ENCODE measurements around the gene ATP2B2. TPM values are rescaled to one million over a fixed set of nuclear protein-coding genes. Genes with fewer than 3 reads are reported as not detected.
A peak's percentile ranks its signal among the peaks of the same experiment; 100 is the strongest.
"Not testable (repeated sequence)": the region's sequence is repeated elsewhere in the genome, so short reads cannot be mapped to it uniquely, and the experiment has no call there.

ATP2B2 gene
- total RNA-seq, 4 donors from 2014 or later, result 0.86 to 2.2 (median 1.0) TPM; not detected in 1

DNA sequence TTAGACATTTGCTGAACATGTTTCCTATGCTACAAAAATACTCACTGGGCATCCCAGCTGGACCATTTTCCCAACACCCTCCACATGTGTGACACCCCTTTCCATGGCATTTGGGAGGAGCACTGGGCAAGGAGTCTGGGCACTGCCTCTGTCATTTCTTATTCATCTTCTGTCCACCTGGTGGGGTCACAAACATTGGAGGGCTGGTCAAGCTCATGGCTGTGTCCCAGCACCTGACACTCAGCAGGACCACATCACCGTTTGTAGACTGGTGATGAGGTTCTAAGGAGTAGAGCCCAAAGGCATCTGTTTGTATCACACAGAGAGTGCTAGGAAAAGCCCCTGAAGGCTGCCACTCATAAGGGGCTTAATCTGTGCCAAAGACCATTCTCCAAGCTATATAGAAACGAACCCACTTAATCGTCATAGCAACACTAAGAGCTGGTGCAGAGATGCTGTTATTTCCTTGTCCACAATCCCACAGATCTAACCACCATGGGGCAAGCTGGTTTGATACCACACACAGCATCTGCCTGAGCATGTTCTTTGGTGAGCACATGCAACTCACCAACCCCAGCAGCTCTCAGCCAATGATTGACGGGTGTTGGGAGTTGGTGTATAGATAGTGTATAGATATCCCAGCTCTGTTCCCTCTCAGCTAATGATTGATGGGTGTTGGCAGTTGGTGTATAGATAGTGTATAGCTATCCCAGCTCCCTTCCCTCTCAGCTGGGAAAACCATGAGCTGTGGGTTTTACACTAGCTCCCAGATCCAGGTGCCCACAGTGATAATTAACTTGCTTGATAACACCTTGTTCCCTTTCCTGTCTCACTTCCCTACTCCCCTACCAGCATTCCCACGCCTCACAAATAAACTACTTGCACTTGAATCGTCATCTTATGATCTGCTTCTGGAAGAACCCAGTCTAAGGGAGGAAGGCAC, 42.7 kb upstream of the ATP2B2 start:
- peaks cover 3% of the 10 kb centered on the region for H3K27me3 ChIP-seq
- WGBS, result 65% methylated on average over 5 of the region's 6 CpGs
- no peak overlapping the region for H3K27ac ChIP-seq
- TF ChIP-seq, protein P1, sequence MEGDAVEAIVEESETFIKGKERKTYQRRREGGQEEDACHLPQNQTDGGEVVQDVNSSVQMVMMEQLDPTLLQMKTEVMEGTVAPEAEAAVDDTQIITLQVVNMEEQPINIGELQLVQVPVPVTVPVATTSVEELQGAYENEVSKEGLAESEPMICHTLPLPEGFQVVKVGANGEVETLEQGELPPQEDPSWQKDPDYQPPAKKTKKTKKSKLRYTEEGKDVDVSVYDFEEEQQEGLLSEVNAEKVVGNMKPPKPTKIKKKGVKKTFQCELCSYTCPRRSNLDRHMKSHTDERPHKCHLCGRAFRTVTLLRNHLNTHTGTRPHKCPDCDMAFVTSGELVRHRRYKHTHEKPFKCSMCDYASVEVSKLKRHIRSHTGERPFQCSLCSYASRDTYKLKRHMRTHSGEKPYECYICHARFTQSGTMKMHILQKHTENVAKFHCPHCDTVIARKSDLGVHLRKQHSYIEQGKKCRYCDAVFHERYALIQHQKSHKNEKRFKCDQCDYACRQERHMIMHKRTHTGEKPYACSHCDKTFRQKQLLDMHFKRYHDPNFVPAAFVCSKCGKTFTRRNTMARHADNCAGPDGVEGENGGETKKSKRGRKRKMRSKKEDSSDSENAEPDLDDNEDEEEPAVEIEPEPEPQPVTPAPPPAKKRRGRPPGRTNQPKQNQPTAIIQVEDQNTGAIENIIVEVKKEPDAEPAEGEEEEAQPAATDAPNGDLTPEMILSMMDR (IDR thresholded peaks at IDR 0.05), result no peak
- no peak for TF ChIP-seq EP300 (IDR thresholded peaks at IDR 0.05)
- TF ChIP-seq POLR2A (IDR thresholded peaks at IDR 0.05), result no peak
- TF ChIP-seq POLR2AphosphoS5 (IDR thresholded peaks at IDR 0.05), result no peak
- H3K4me3 ChIP-seq, result no peak overlapping the region
- H3K9me3 ChIP-seq, result no peaks in the 10 kb centered on the region
- DNase-seq (ENCODE audit: low spot score in 2 of 2), result peak; percentile 35 to 59
- H3K36me3 ChIP-seq, result no peaks in the 10 kb centered on the region
- peaks cover 18% of the 10 kb centered on the region for H3K4me1 ChIP-seq

DNA sequence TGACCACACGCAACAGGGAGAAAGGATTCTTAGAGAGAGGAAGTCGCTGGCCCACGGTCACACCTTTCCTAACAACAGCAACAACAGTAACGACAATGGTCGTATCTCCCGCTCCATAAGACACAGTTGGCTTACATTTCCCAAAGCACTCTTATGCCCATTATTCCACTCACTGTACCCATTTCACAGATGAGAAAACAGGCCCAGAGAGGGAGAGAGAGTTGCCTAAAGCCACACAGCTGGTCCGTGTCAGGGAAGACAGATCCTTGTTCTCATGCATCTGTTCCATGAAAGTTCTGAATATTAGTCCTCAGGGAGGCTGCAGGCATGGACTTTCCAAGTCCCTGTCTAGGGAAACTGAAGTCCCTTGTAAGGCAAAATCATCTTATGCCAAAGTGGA, 42.0 kb upstream of the ATP2B2 start:
- H3K9me3 ChIP-seq, result no peaks in the 10 kb centered on the region
- peaks cover 16% of the 10 kb centered on the region for H3K4me1 ChIP-seq
- H3K27me3 ChIP-seq, result peaks cover 3% of the 10 kb centered on the region
- no peaks in the 10 kb centered on the region for H3K36me3 ChIP-seq
- DNase-seq (ENCODE audit: low spot score in 2 of 2), result peak in 1 of 2 donors; percentile 18
- WGBS, result 87% methylated on average over 7 of the region's 7 CpGs
- no peak for TF ChIP-seq EP300 (IDR thresholded peaks at IDR 0.05)
- TF ChIP-seq POLR2AphosphoS5 (IDR thresholded peaks at IDR 0.05), result no peak
- TF ChIP-seq POLR2A (IDR thresholded peaks at IDR 0.05), result no peak
- TF ChIP-seq, protein P1 (IDR thresholded peaks at IDR 0.05), result no peak
- no peak overlapping the region for H3K4me3 ChIP-seq
- no peak overlapping the region for H3K27ac ChIP-seq

DNA sequence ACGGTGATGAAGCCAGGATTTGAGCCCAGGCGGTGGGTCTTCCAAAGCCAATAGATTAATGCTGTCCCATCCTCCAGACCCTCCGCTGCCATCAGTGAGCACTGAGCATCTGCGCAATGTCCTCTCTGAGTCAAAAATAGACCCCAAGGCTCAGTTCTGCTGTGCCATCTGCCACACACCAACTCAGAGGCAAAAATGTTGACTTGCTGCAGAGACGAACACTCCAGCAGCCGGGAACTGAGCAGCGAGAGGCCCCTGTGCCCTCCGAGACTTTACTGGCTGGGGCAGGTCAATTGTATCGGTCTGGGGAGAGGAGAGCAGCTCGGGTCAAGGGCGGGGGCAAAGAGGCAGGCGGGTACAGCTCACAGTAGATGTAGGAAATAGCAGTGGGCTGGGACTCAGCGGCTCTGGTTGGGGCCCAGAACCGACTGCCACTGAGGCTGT, 41.5 kb upstream of the ATP2B2 start:
- H3K4me3 ChIP-seq, result no peak overlapping the region
- H3K4me1 ChIP-seq, result peaks cover 11% of the 10 kb centered on the region
- WGBS, result 94% methylated on average over 14 of the region's 14 CpGs
- H3K27ac ChIP-seq, result no peak overlapping the region
- H3K36me3 ChIP-seq, result no peaks in the 10 kb centered on the region
- peaks cover 3% of the 10 kb centered on the region for H3K27me3 ChIP-seq
- peak; percentile 28 to 35 for DNase-seq (ENCODE audit: low spot score in 2 of 2)
- no peak for TF ChIP-seq EP300 (IDR thresholded peaks at IDR 0.05)
- TF ChIP-seq POLR2A (IDR thresholded peaks at IDR 0.05), result no peak
- TF ChIP-seq, protein P1 (IDR thresholded peaks at IDR 0.05), result no peak
- no peak for TF ChIP-seq POLR2AphosphoS5 (IDR thresholded peaks at IDR 0.05)
- peaks cover 3% of the 10 kb centered on the region for H3K9me3 ChIP-seq

DNA sequence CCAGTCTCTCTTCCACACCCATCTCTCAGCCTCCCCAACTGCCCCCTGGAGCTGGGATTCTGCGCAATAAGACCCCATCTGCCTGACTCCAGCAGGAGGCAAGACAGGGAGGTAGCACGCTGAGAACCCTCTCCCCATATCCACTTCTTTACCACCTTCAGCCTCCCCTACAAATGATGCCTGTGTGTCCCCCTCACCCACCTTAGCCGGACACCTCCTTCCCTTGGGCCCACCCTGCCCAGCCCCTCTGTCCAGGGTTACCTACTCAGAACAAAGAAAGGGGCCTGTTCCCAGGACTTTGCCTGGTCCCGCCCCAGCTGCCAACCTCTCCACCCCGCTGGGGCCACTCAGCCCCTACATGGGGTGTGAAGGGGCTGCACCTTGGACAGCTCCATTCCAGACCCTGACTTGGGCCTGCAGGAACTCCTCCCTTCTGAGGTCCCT, 40.8 kb upstream of the ATP2B2 start:
- Histone ChIP-seq H3K27me3 (peaks cover 3% of the 10 kb centered on the region), H3K4me3 (no peak overlapping the region), H3K36me3 (no peaks in the 10 kb centered on the region), H3K9me3 (peaks cover 6% of the 10 kb centered on the region), H3K4me1 (peaks cover 5% of the 10 kb centered on the region), H3K27ac (no peak overlapping the region)
- WGBS, result 66% methylated on average over 5 of the region's 5 CpGs
- DNase-seq (ENCODE audit: low spot score in 2 of 2), result peak; percentile 13 to 35
- no peak for TF ChIP-seq POLR2AphosphoS5 (IDR thresholded peaks at IDR 0.05)
- TF ChIP-seq, protein P1 (IDR thresholded peaks at IDR 0.05), result no peak
- TF ChIP-seq EP300 (IDR thresholded peaks at IDR 0.05), result no peak
- TF ChIP-seq POLR2A (IDR thresholded peaks at IDR 0.05), result no peak

DNA sequence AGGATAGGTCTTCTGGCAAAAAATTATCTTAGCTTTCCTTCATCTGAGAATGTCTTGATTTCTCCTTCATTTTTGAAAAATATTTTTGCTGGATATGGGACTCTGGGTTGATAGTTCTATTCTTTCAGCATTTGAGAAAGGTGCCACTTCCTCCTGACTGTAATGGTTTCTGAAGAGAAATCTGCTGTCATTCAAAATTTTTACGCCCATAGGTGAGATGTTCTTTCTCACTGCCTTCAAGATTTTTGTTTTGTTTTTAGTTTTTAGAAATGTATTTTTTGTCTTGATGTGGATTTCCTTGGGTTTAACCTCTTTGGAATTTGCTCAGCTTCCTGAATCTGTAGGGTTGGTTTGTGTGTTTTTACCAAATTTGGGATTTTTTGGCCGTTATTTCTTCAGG, 37.1 kb upstream of the ATP2B2 start:
- TF ChIP-seq, protein P1 (IDR thresholded peaks at IDR 0.05), result no peak
- no peak for TF ChIP-seq POLR2AphosphoS5 (IDR thresholded peaks at IDR 0.05)
- no peak for TF ChIP-seq EP300 (IDR thresholded peaks at IDR 0.05)
- TF ChIP-seq POLR2A (IDR thresholded peaks at IDR 0.05), result no peak
- H3K9me3 ChIP-seq, result peaks cover 18% of the 10 kb centered on the region
- no peaks in the 10 kb centered on the region for H3K4me1 ChIP-seq
- WGBS, result 79% methylated on average over 2 of the region's 2 CpGs
- no peak for DNase-seq (ENCODE audit: low spot score in 2 of 2)
- no peak overlapping the region for H3K4me3 ChIP-seq
- H3K27ac ChIP-seq, result no peak overlapping the region
- no peaks in the 10 kb centered on the region for H3K36me3 ChIP-seq
- H3K27me3 ChIP-seq, result peaks cover 3% of the 10 kb centered on the region

DNA sequence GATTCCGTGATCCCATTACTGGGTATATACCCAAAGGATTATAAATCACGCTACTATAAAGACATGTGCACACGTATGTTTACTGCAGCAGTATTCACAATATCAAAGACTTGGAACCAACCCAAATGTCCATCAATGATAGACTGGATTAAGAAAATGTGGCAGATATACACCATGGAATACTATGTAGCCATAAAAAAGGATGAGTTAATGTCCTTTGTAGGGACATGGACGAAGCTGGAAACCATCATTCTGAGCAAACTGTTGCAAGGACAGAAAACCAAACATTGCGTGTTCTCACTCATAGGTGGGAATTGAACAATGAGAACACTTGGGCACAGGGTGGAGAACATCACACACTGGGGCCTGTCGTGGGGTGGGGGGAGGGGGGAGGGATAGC, 35.0 kb upstream of the ATP2B2 start:
- not testable (repeated sequence) for H3K27ac ChIP-seq; DNase-seq (ENCODE audit: low spot score in 2 of 2); H3K27me3 ChIP-seq; H3K4me3 ChIP-seq; H3K36me3 ChIP-seq; H3K4me1 ChIP-seq
- peaks cover 18% of the 10 kb centered on the region for H3K9me3 ChIP-seq
- WGBS, result 80% methylated on average over 6 of the region's 6 CpGs
